Neural crest cell (in vitro differentiated cells): ENCODE data around the gene NUBPL. TPM values are rescaled to one million over a fixed set of nuclear protein-coding genes. Genes with fewer than 3 reads are reported as not detected.

Experiments
- DNase-seq: peaks from one replicate; pipeline ENCODE4 v3.0.0; 2021; ENCODE audit warnings: low read depth, mixed read lengths, low spot score
- H3K27ac Mint-ChIP-seq: one replicate; pipeline ENCODE4 v1.8.0; 2021; ENCODE audit warnings: mild to moderate bottlenecking, mixed read lengths; ENCODE audit not compliant: unreplicated experiment
- H3K27me3 Mint-ChIP-seq: 2 replicates; pipeline ENCODE4 v1.8.0; 2021; ENCODE audit warnings: low read depth, mild to moderate bottlenecking, mixed read lengths
- H3K36me3 Mint-ChIP-seq: 2 replicates; pipeline ENCODE4 v1.8.0; 2021; ENCODE audit warnings: low read depth, mild to moderate bottlenecking, mixed read lengths
- H3K4me1 Mint-ChIP-seq: 2 replicates; pipeline ENCODE4 v1.8.0; 2021; ENCODE audit warnings: mixed read lengths
- H3K4me3 Mint-ChIP-seq: one replicate; pipeline ENCODE4 v1.8.0; 2021; ENCODE audit warnings: mild to moderate bottlenecking, mixed read lengths
- H3K9me3 Mint-ChIP-seq: 2 replicates; pipeline ENCODE4 v1.8.0; 2021; ENCODE audit warnings: mixed read lengths
- total RNA-seq: library from RNA; stranded (reverse); gene quantifications from 2 replicates; pipeline ENCODE4 v1.2.1, GENCODE V29; 2021
- TF ChIP-seq, protein P1 (sequence below): fragments of 200-600 bp; sonication (generic); conservative IDR thresholded peaks from 2 replicates; pipeline ENCODE4 v1.5.0; 2021; ENCODE audit warnings: antibody characterized with exemption, mild to moderate bottlenecking

The NUBPL gene
- total RNA-seq, 1 donor from 2014 or later = 13.2 TPM

DNA sequence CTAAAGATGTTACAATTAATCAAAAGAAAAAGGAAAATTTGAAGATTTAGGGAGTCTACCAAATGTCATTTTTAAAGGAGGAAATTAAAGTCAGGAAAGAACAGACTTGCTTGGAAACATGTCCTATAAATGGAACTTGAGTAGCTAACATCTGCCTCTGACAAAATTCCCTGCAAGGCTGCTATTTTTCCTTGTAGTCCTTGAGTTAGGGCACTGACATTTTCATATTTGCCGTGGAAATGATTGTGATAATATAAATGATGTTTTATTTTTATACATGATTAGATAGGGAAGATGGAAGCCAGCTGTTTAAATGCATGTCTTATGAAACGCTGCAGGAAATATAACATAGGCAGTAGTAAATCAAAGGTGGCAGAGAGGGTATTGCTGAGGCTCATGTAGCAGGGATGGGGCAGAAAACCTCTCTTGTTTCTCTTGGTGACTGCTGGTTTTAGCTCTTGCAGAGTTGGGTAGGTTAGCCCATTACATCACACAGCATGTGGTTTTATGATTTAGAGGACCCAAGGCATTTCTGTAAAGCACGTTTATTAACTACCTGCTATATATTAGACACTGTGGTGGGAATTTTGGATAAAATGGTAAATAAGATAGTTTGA is 21.7 kb downstream of the NUBPL start:
- no peak for DNase-seq
- Mint-ChIP-seq H3K27ac (no peak overlapping the region), H3K36me3 (no peaks in the 10 kb centered on the region), H3K4me3 (no peak overlapping the region), H3K27me3 (no peaks in the 10 kb centered on the region), H3K9me3 (no peaks in the 10 kb centered on the region), H3K4me1 (no peaks in the 10 kb centered on the region)
- TF ChIP-seq, protein P1, sequence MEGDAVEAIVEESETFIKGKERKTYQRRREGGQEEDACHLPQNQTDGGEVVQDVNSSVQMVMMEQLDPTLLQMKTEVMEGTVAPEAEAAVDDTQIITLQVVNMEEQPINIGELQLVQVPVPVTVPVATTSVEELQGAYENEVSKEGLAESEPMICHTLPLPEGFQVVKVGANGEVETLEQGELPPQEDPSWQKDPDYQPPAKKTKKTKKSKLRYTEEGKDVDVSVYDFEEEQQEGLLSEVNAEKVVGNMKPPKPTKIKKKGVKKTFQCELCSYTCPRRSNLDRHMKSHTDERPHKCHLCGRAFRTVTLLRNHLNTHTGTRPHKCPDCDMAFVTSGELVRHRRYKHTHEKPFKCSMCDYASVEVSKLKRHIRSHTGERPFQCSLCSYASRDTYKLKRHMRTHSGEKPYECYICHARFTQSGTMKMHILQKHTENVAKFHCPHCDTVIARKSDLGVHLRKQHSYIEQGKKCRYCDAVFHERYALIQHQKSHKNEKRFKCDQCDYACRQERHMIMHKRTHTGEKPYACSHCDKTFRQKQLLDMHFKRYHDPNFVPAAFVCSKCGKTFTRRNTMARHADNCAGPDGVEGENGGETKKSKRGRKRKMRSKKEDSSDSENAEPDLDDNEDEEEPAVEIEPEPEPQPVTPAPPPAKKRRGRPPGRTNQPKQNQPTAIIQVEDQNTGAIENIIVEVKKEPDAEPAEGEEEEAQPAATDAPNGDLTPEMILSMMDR = no peak

DNA sequence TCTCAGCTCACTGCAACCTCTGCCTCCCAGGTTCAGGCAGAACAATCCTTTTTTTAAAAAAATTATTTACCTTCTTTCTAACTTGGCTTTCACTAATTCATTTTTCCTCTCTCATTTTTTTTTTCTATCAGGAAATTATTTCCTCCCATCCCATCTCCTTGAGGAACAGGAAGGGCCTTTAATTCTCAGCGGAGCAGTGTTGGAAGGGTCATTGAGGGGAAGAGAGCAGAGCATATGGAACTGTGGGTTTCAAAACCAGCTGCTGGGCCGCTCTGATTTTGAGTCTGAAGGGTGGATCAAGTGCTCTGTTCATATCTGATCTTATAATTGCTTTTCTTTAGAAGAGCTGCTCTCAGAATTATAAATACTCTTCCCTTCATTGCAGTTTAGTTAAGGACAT is 29.0 kb downstream of the NUBPL start:
- no peak for DNase-seq
- TF ChIP-seq, protein P1 = no peak
- peaks cover 3% of the 10 kb centered on the region for H3K9me3 Mint-ChIP-seq

DNA sequence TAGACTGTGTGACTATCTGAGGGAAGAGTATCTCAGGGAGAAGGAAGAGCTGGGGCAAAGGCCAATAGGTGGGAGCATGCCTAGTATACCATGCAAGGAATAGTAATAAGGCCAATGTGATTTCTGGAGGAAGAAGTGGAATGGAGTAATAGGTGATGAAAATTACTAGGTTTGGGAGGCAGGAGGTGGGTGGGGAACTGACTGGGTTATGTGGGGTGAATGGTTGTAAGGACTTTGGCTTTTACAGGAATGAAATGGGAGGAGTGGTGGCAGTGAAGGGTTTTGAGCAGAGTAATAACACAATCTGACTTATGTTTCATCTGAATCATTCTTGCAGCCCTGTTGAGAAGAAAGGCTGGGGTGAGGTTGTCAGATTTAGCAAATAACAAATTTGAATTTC is 30.9 kb downstream of the NUBPL start:
- no peaks in the 10 kb centered on the region for H3K27me3 Mint-ChIP-seq

More for the DNA sequence above, 29.0 kb downstream of the NUBPL start:
- no peak overlapping the region for H3K4me3 Mint-ChIP-seq
- no peak overlapping the region for H3K27ac Mint-ChIP-seq
- peaks cover 2% of the 10 kb centered on the region for H3K36me3 Mint-ChIP-seq
- peaks cover 4% of the 10 kb centered on the region for H3K4me1 Mint-ChIP-seq
- H3K27me3 Mint-ChIP-seq = no peaks in the 10 kb centered on the region

DNA sequence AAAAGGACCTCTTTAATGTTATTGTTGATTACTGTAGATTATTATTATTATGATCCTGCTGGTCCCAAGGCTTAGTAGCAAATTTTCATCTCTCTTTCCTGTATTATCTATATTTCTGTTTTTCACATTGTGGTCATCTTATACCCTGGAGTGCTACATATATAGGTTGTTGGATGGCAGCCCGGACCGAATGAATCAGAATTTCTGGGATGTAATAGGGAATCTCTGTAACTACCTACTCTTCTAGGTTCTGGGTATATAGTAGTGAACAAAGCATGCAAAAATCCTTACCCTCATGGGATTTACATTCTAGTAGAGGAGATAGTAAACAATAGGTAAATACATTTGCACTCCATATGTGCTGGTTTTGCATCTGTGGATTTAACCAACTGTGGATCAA is 31.4 kb downstream of the NUBPL start:
- no peaks in the 10 kb centered on the region for H3K27me3 Mint-ChIP-seq
- DNase-seq = no peak
- no peak overlapping the region for H3K4me3 Mint-ChIP-seq
- peaks cover 2% of the 10 kb centered on the region for H3K36me3 Mint-ChIP-seq
- no peak overlapping the region for H3K27ac Mint-ChIP-seq
- H3K9me3 Mint-ChIP-seq = peaks cover 3% of the 10 kb centered on the region
- TF ChIP-seq, protein P1 = no peak
- peaks cover 4% of the 10 kb centered on the region for H3K4me1 Mint-ChIP-seq

More for the DNA sequence above, 30.9 kb downstream of the NUBPL start:
- DNase-seq = no peak
- peaks cover 3% of the 10 kb centered on the region for H3K9me3 Mint-ChIP-seq
- no peak overlapping the region for H3K4me3 Mint-ChIP-seq
- no peak overlapping the region for H3K27ac Mint-ChIP-seq
- TF ChIP-seq, protein P1 = no peak
- peaks cover 2% of the 10 kb centered on the region for H3K36me3 Mint-ChIP-seq
- peaks cover 4% of the 10 kb centered on the region for H3K4me1 Mint-ChIP-seq

DNA sequence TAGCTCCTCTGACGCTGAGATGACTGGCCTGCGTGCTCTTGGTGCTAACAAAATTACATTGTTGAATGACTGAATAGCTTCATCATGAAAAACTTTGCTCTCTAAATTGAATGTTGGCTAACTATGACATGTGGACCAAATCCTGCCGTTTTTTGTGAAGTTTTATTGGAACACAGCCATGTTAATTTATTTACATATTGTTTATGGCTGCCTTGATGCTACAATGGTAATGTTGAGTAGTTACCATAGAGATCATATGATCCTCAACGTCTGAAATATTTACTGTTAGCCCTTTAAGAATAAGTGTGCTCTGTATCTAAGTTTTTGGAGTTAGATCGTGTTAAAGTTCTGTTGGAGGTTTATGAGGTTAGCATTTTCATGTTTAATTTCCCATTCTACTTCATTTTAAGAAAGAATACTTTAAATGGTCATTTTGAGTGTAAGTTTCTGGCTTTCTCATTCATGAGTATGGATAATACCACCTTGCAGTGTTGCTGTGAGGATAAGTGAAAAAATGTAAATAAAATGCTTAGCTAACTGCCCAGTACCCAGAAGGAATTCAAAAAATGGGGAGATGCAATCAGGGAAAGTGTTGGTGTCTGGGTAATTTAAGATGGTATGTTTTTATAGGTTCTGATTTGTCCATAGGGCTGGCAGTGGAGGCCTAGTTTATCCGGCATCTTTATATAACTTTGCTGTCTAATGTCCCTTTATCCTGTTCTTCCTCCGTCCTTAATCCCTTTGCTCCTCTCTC is 35.3 kb downstream of the NUBPL start:
- H3K36me3 Mint-ChIP-seq = peaks cover 14% of the 10 kb centered on the region
- no peak overlapping the region for H3K27ac Mint-ChIP-seq
- DNase-seq = no peak
- no peak overlapping the region for H3K4me3 Mint-ChIP-seq
- H3K9me3 Mint-ChIP-seq = peaks cover 3% of the 10 kb centered on the region
- peaks cover 4% of the 10 kb centered on the region for H3K4me1 Mint-ChIP-seq
- TF ChIP-seq, protein P1 = no peak
- H3K27me3 Mint-ChIP-seq = no peaks in the 10 kb centered on the region
